K562 (cell line): Measurements from ENCODE around the gene NPNT. TPM values are rescaled to one million over a fixed set of nuclear protein-coding genes. Genes with fewer than 3 reads are reported as not detected.

Experiments
- ATAC-seq: fragments of 200-7000 bp; cut with Tn5 transposase; 3 replicates; pipeline ENCODE4 v1.9.1; 2020; ENCODE audit warnings: moderate library complexity
- BruUV-seq: library from RNA; stranded (reverse); fragments of 400-500 nt; replicated peaks from 2 replicates; lab custom pipeline; 2021; lab: Mats Ljungman, UMichigan
- CTCF ChIA-PET: fragments of 300-600 bp; formaldehyde crosslinking; extraction: SDS; loops from one replicate; lab custom pipeline; 2021; ENCODE audit warnings: low intra/inter-chr PET ratio; lab: Yijun Ruan, JAX
- POLR2A ChIA-PET: fragments of 300-600, 350-650 bp; sonication (Branson Sonifier 250); formaldehyde crosslinking; extraction: SDS; loops from one replicate; lab custom pipeline; 2021; ENCODE audit warnings: antibody characterized with exemption, inconsistent platforms; lab: Yijun Ruan, JAX
- DNase-seq, 4 experiments: peaks; one replicate each; pipeline versions ENCODE4 v3.0.0 to v3.0.0-alpha.2; 2011 to 2018; ENCODE audit warnings: low spot score in 3 of 4, mixed read lengths in 3 of 4; ENCODE audit errors: extremely low read depth in 1 of 4
- FAIRE-seq: peaks from 2 replicates; lab custom pipeline; 2011; peaks lifted over from hg19 to GRCh38; lab: Jason Lieb, UNC
- H2AFZ ChIP-seq: 2 replicates; pipeline ENCODE4 v1.6.0; 2011; ENCODE audit warnings: low read depth, low read length, control low read depth, inconsistent platforms
- H3K27ac ChIP-seq: fragments of 200-600 bp; 3 replicates; pipeline ENCODE4 v1.8.0; 2011; ENCODE audit warnings: low read depth, mild to moderate bottlenecking, control low read depth, inconsistent platforms, low read length, moderate library complexity, mixed read lengths; ENCODE audit errors: extremely low read depth
- H3K27me3 ChIP-seq, 2 experiments: fragments of 300-600 bp in 1 of 2; 2 replicates in 1 of 2; 3 replicates in 1 of 2; pipeline versions ENCODE4 v1.6.0 to v1.8.0; 2011; ENCODE audit warnings: inconsistent platforms in 2 of 2, low read length in 2 of 2, mild to moderate bottlenecking in 1 of 2, mixed read lengths in 1 of 2, moderate library complexity in 1 of 2; ENCODE audit not compliant: control insufficient read depth in 2 of 2, insufficient read depth in 2 of 2
- H3K36me3 ChIP-seq: fragments of 300-600 bp; 3 replicates; pipeline ENCODE4 v1.8.0; 2011; ENCODE audit warnings: mild to moderate bottlenecking, low read length, inconsistent platforms; ENCODE audit not compliant: control insufficient read depth, insufficient read depth
- H3K4me1 ChIP-seq, 2 experiments: fragments of 200-600 bp in 1 of 2; replicated peaks in 1 of 2; 2 replicates in 1 of 2; 3 replicates in 1 of 2; pipeline versions ENCODE4 v1.5.1 to v1.8.0; 2011; ENCODE audit warnings: inconsistent platforms in 2 of 2, low read length in 2 of 2, mild to moderate bottlenecking in 1 of 2, mixed read lengths in 1 of 2, moderate library complexity in 1 of 2; ENCODE audit not compliant: control insufficient read depth in 2 of 2, insufficient read depth in 2 of 2
- H3K4me2 ChIP-seq: 2 replicates; pipeline ENCODE4 v1.6.1; 2011; ENCODE audit warnings: low read length, control low read depth, inconsistent platforms, mixed read lengths; ENCODE audit not compliant: insufficient read depth
- H3K4me3 ChIP-seq: fragments of 200-600 bp; sonication (generic), shearing (Covaris generic); 2 replicates; pipeline ENCODE4 v1.5.1; 2016; ENCODE audit warnings: control low read depth, inconsistent platforms
- H3K79me2 ChIP-seq: fragments of 200-600 bp; 3 replicates; pipeline ENCODE4 v1.8.0; 2011; ENCODE audit warnings: low read length, inconsistent platforms; ENCODE audit not compliant: control insufficient read depth, insufficient read depth
- H3K9ac ChIP-seq, 2 experiments: 2 replicates each; pipeline versions ENCODE4 v1.6.0 to v1.6.1; 2011; ENCODE audit warnings: low read depth in 2 of 2, low read length in 2 of 2, control low read depth in 1 of 2, inconsistent platforms in 1 of 2, mild to moderate bottlenecking in 1 of 2, mixed read lengths in 1 of 2; ENCODE audit not compliant: insufficient read depth in 1 of 2
- H3K9me1 ChIP-seq: one replicate; pipeline ENCODE4 v1.6.0; 2011; ENCODE audit warnings: inconsistent platforms, mild to moderate bottlenecking, low read length, moderate library complexity; ENCODE audit not compliant: control insufficient read depth, insufficient read depth
- H3K9me3 ChIP-seq: replicated peaks from 2 replicates; pipeline ENCODE4 v1.5.1; 2011; ENCODE audit warnings: low read depth, low read length, inconsistent platforms; ENCODE audit not compliant: control insufficient read depth, insufficient read depth
- H4K20me1 ChIP-seq: replicated peaks from 2 replicates; pipeline ENCODE4 v1.6.1; 2011; ENCODE audit warnings: low read length, inconsistent platforms, mixed read lengths; ENCODE audit not compliant: control insufficient read depth, insufficient read depth
- MLX ChIP-seq, 2 experiments: fragments of 450-650 bp in 1 of 2; sonication (generic) in 1 of 2; formaldehyde crosslinking; conservative IDR thresholded peaks; 2 replicates each; pipeline versions ENCODE4 v1.4.0 to v1.8.1; 2020 to 2022; ENCODE audit warnings: mild to moderate bottlenecking in 1 of 2, missing genetic modification reagents in 1 of 2
- NFYB ChIP-seq: IDR thresholded peaks from 2 replicates; pipeline ENCODE4 v1.6.1; 2011; ENCODE audit warnings: mild to moderate bottlenecking, moderate library complexity; ENCODE audit not compliant: insufficient read length; ENCODE audit errors: extremely low read depth
- ZBTB43 ChIP-seq: sonication (generic); formaldehyde crosslinking; IDR thresholded peaks from 2 replicates; pipeline ENCODE4 v1.8.0; 2023; ENCODE audit warnings: mild to moderate bottlenecking, missing genetic modification reagents
- WGBS: fragments of 100-300 bp; shearing (Covaris generic); methylation state at CpG from one replicate; pipeline ENCODE4 v1.1.6; 2016; ENCODE audit warnings: low coverage, mixed read lengths; ENCODE audit not compliant: insufficient coverage; ENCODE audit errors: missing lambda C conversion rate; 5-methylcytosine and 5-hydroxymethylcytosine counted together
- in situ Hi-C: fragments of 300-500 bp; cut with MboI; formaldehyde crosslinking; loops from 4 replicates; pipeline ENCODE4 v1.15.0; 2018; ENCODE audit warnings: inconsistent platforms, mixed read lengths
- intact Hi-C: fragments of 100-400 bp; cut with micrococcal nuclease; formaldehyde crosslinking; loops from 2 replicates; pipeline ENCODE4 v1.14.2; 2022
- polyA plus RNA-seq, 8 experiments: library from polyadenylated mRNA; depleted of rRNA in 4 of 8; stranded (reverse) in 5 of 8; unstranded in 3 of 8; fragments of >200 nt; fragmentation: Nextera tagmentation in 2 of 8; fragmentation: Illumina TruSeq in 1 of 8; extraction: Ambion mirVana in 2 of 8; extraction: Trizol in 1 of 8; gene quantifications; 2 replicates each; pipeline versions ENCODE4 v1.2.1 to v1.2.3, GENCODE V29; 2011 to 2014; ENCODE audit warnings: inconsistent platforms in 1 of 8, missing spikeins in 1 of 8
- total RNA-seq, 7 experiments: library from RNA; depleted of rRNA in 6 of 7; stranded (reverse); fragments of >200 nt in 6 of 7; fragmentation: Illumina TruSeq in 2 of 7; extraction: Trizol in 2 of 7; gene quantifications; 2 replicates each; pipeline versions ENCODE4 v1.2.1 to v1.2.3, GENCODE V29; 2011 to 2021; ENCODE audit warnings: low replicate concordance in 1 of 7

Gene NPNT
- total and polyA plus RNA-seq, 9 of the 15 experiments (the other 6 are each of a cell fraction or from before 2014, with no cell fraction given) = 0.22 TPM; not detected in 8

GRCh38 chr4:105972946-105973621 is 77.8 kb downstream of the NPNT start:
- H3K27me3 ChIP-seq = no peaks in the 10 kb centered on the region
- H3K4me3 ChIP-seq = no peak overlapping the region
- TF ChIP-seq NFYB = no peak
- TF ChIP-seq MLX (CRISPR knock-in tag; conservative IDR thresholded peaks at IDR 0.05) = no peak
- no peak for TF ChIP-seq ZBTB43 (CRISPR knock-in tag)
- no peaks in the 10 kb centered on the region for H3K9me3 ChIP-seq
- CTCF ChIA-PET = interaction anchor here (0.6 kb wide), 1 partner anchor 61 kb away, joined by 3 read pairs; no protein-coding TSS in a partner anchor
- no peak overlapping the region for H3K4me2 ChIP-seq
- DNase-seq (no peak), FAIRE-seq (no peak), ATAC-seq (no peak)
- H4K20me1 ChIP-seq = no peaks in the 10 kb centered on the region
- no peaks in the 10 kb centered on the region for H3K9me1 ChIP-seq
- no peak overlapping the region for H3K27ac ChIP-seq
- in situ Hi-C loops (no loop called here), intact Hi-C loops (no loop called here)
- POLR2A ChIA-PET = no interaction called here
- 20% methylated on average over 5 of the region's 5 CpGs for whole genome bisulfite sequencing
- no peaks in the 10 kb centered on the region for H3K79me2 ChIP-seq
- no peaks in the 10 kb centered on the region; a peak in 1 of 5 replicates for H3K4me1 ChIP-seq
- H2AFZ ChIP-seq = no peak overlapping the region
- H3K36me3 ChIP-seq = no peaks in the 10 kb centered on the region
- no peak overlapping the region for H3K9ac ChIP-seq
- no TSS peak for BruUV-seq
